GM18909 (cell line): ENCODE measurements around the gene ELMOD3.
"Not testable (repeated sequence)": the region's sequence is repeated elsewhere in the genome, so short reads cannot be mapped to it uniquely, and the experiment has no call there.

Source experiments
- ATAC-seq: cut with Tn5 transposase; IDR thresholded peaks from one replicate; pipeline ENCODE4 v1.9.1; 2021; ENCODE audit warnings: mild to moderate bottlenecking; ENCODE audit not compliant: unreplicated experiment, poor library complexity

ELMOD3 gene

GRCh38 chr2:85398426-85399182 lies 44.0 kb downstream of the ELMOD3 start:
- ATAC-seq: no peak

- no peak for ATAC-seq
Measured at GRCh38 chr2:85399183-85399455, 44.5 kb downstream of the ELMOD3 start.

- ATAC-seq: no peak
Measured at GRCh38 chr2:85400023-85400422, 45.5 kb downstream of the ELMOD3 start.

- ATAC-seq: no peak
Measured at GRCh38 chr2:85400541-85401463, 46.2 kb downstream of the ELMOD3 start.

- no peak for ATAC-seq
Measured at GRCh38 chr2:85401464-85401805, 46.9 kb downstream of the ELMOD3 start.

GRCh38 chr2:85401844-85402243 lies 47.3 kb downstream of the ELMOD3 start:
- ATAC-seq: no peak

- peak; percentile 69 for ATAC-seq
Measured at GRCh38 chr2:85405201-85406059, 50.9 kb downstream of the ELMOD3 start.

GRCh38 chr2:85409845-85410583 lies 55.4 kb downstream of the ELMOD3 start, which contains the start of gene CAPG:
Gene CAPG, minus strand, starts transcription at chr2:85410366. Its CDS starts 8,221 bp downstream, at chr2:85402145.
- ATAC-seq: peak; percentile 59

GRCh38 chr2:85410584-85411404 lies 56.2 kb downstream of the ELMOD3 start:
- no peak for ATAC-seq

GRCh38 chr2:85411405-85411748 lies 56.8 kb downstream of the ELMOD3 start:
- ATAC-seq: no peak

- no peak for ATAC-seq
Measured at GRCh38 chr2:85413592-85414420, 59.2 kb downstream of the ELMOD3 start.

GRCh38 chr2:85414421-85414759 lies 59.8 kb downstream of the ELMOD3 start:
- ATAC-seq: not testable (repeated sequence)

GRCh38 chr2:85414761-85415553 lies 60.4 kb downstream of the ELMOD3 start:
- no peak for ATAC-seq

- ATAC-seq: no peak
Measured at GRCh38 chr2:85415980-85416650, 61.5 kb downstream of the ELMOD3 start.

GRCh38 chr2:85418132-85419008 lies 63.8 kb downstream of the ELMOD3 start, which contains the start of gene SH2D6:
Gene SH2D6, plus strand, starts transcription at chr2:85418714. Its CDS starts 10,752 bp downstream, at chr2:85429466.
- ATAC-seq: peak; percentile 84

- peak; percentile 5 for ATAC-seq
Measured at GRCh38 chr2:85419009-85419675, 64.6 kb downstream of the ELMOD3 start.
